Measurements from ENCODE around the gene SESN2.

Gene SESN2

GRCh38 chr1:28249866-28250295 is 9.4 kb upstream of the SESN2 start:
- peak; percentile 30 for DNase-seq (ENCODE audit: low read depth)

GRCh38 chr1:28256197-28256827 is 3.0 kb upstream of the SESN2 start:
- no peak for DNase-seq (ENCODE audit: low read depth)

- no peak for DNase-seq (ENCODE audit: low read depth)
Observed at GRCh38 chr1:28257736-28258135, 1.6 kb upstream of the SESN2 start.

- DNase-seq (ENCODE audit: low read depth) = no peak
Observed at GRCh38 chr1:28258628-28259251, 578 bp upstream of the SESN2 start.

GRCh38 chr1:28259934-28260802 is 850 bp downstream of the SESN2 start:
- DNase-seq (ENCODE audit: low read depth) = peak; percentile 92

- DNase-seq (ENCODE audit: low read depth) = no peak
Observed at GRCh38 chr1:28260803-28261174, 1.5 kb downstream of the SESN2 start.

- DNase-seq (ENCODE audit: low read depth) = no peak
Observed at GRCh38 chr1:28264897-28265296, 5.6 kb downstream of the SESN2 start.

- no peak for DNase-seq (ENCODE audit: low read depth)
Observed at GRCh38 chr1:28265577-28265976, 6.3 kb downstream of the SESN2 start.

- DNase-seq (ENCODE audit: low read depth) = no peak
Observed at GRCh38 chr1:28266920-28267322, 7.6 kb downstream of the SESN2 start.

GRCh38 chr1:28267633-28268032 is 8.3 kb downstream of the SESN2 start:
- no peak for DNase-seq (ENCODE audit: low read depth)

- DNase-seq (ENCODE audit: low read depth) = no peak
Observed at GRCh38 chr1:28269529-28269928, 10.2 kb downstream of the SESN2 start.

- DNase-seq (ENCODE audit: low read depth) = no peak
Observed at GRCh38 chr1:28272215-28272852, 13.0 kb downstream of the SESN2 start.

- DNase-seq (ENCODE audit: low read depth) = no peak
Observed at GRCh38 chr1:28273216-28273860, 14.0 kb downstream of the SESN2 start.

GRCh38 chr1:28278763-28279162 is 19.4 kb downstream of the SESN2 start:
- DNase-seq (ENCODE audit: low read depth) = no peak

GRCh38 chr1:28279721-28280120 is 20.4 kb downstream of the SESN2 start:
- no peak for DNase-seq (ENCODE audit: low read depth)

- DNase-seq (ENCODE audit: low read depth) = no peak
Observed at GRCh38 chr1:28280501-28280900, 21.2 kb downstream of the SESN2 start.

- no peak for DNase-seq (ENCODE audit: low read depth)
Observed at GRCh38 chr1:28280977-28281381, 21.7 kb downstream of the SESN2 start.

GRCh38 chr1:28281608-28282425 is 22.5 kb downstream of the SESN2 start:
- no peak for DNase-seq (ENCODE audit: low read depth)

GRCh38 chr1:28282426-28283407 is 23.4 kb downstream of the SESN2 start:
- no peak for DNase-seq (ENCODE audit: low read depth)

- no peak for DNase-seq (ENCODE audit: low read depth)
Observed at GRCh38 chr1:28286111-28286510, 26.8 kb downstream of the SESN2 start.
